Measurements from ENCODE around the gene PCSK5.

The PCSK5 gene

GRCh38 chr9:75909776-75910175 lies 19.3 kb downstream of the PCSK5 start:
- Histone ChIP-seq H3K4me3 (no peak overlapping the region), H3K36me3 (no peaks in the 10 kb centered on the region), H3K4me1 (no peaks in the 10 kb centered on the region), H3K4me2 (no peak overlapping the region), H4K20me1 (no peaks in the 10 kb centered on the region), H3K9me3 (replicated peaks in 1 of 11) (no peaks in the 10 kb centered on the region; a peak in 1 of 22 replicates), H3K9ac (no peak overlapping the region), H3K27me3 (no peaks in the 10 kb centered on the region), H3K27ac (no peak overlapping the region)
- no peak for TF ChIP-seq Cebpa-rat (IDR thresholded peaks at IDR 0.05)

DNA sequence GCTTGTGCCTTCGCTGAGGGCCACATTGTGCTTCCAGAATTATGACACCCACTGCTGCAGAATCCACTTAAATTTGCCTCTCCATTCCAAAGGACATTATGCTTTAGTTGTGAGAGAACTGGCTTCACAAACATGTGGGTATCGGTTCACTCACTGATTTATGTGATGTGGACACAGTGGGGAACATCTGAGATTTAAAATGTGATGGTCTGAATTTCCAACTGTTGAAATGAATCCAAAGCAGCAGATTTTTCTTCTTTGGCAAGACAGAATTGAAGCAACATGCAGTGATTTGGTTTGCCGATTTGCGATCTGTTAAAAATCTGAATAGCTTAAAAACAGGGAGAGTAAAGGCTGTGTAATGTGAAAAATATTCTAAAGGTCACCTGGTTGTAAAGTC lies 20.3 kb downstream of the PCSK5 start:
- H3K4me1 ChIP-seq, result no peaks in the 10 kb centered on the region
- H3K9me3 ChIP-seq (replicated peaks in 1 of 11), result no peaks in the 10 kb centered on the region
- no peak overlapping the region for H3K9ac ChIP-seq
- H3K4me2 ChIP-seq, result no peak overlapping the region
- no peaks in the 10 kb centered on the region for H4K20me1 ChIP-seq
- no peaks in the 10 kb centered on the region for H3K36me3 ChIP-seq
- TF ChIP-seq Cebpa-rat (IDR thresholded peaks at IDR 0.05), result no peak
- no peak overlapping the region for H3K4me3 ChIP-seq
- no peaks in the 10 kb centered on the region for H3K27me3 ChIP-seq
- H3K27ac ChIP-seq, result no peak overlapping the region

- Histone ChIP-seq H3K9me3 (replicated peaks in 1 of 11) (no peaks in the 10 kb centered on the region), H3K27ac (no peak overlapping the region), H4K20me1 (no peaks in the 10 kb centered on the region), H3K36me3 (no peaks in the 10 kb centered on the region), H3K9ac (no peak overlapping the region), H3K4me1 (no peaks in the 10 kb centered on the region), H3K4me3 (no peak overlapping the region), H3K27me3 (no peaks in the 10 kb centered on the region), H3K4me2 (no peak overlapping the region)
- TF ChIP-seq Cebpa-rat (IDR thresholded peaks at IDR 0.05), result no peak
Measured at GRCh38 chr9:75911390-75911789, 20.9 kb downstream of the PCSK5 start.

DNA sequence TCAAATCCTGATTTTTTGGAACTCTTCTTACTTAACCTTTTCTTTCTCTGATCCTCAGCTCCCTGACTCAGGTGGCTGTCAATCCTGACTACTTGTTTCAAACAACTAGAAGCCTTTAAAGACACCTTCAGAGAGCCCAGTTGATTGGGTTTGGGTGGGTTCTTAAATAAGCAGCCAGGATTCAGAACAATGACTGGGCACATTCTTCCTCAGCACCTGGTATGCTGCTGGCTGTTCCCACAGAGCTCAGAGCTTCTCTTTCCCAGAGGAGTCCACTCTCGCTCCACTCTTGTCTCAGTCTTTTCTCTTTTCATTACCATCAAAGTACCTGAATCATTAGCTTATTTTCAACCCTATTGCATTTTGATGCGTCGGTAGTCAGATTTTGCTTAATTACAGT lies 22.5 kb downstream of the PCSK5 start:
- no peak overlapping the region for H3K4me2 ChIP-seq
- no peaks in the 10 kb centered on the region for H3K36me3 ChIP-seq
- H3K9ac ChIP-seq, result no peak overlapping the region
- H3K27me3 ChIP-seq, result no peaks in the 10 kb centered on the region
- no peak for TF ChIP-seq Cebpa-rat (IDR thresholded peaks at IDR 0.05)
- H3K4me1 ChIP-seq, result no peaks in the 10 kb centered on the region
- H4K20me1 ChIP-seq, result no peaks in the 10 kb centered on the region
- H3K9me3 ChIP-seq (replicated peaks in 1 of 11), result no peaks in the 10 kb centered on the region
- H3K27ac ChIP-seq, result no peak overlapping the region
- no peak overlapping the region for H3K4me3 ChIP-seq

GRCh38 chr9:75914002-75914401 lies 23.5 kb downstream of the PCSK5 start:
- H3K4me1 ChIP-seq, result no peaks in the 10 kb centered on the region
- no peak overlapping the region for H3K9ac ChIP-seq
- no peaks in the 10 kb centered on the region for H3K36me3 ChIP-seq
- no peak overlapping the region for H3K4me3 ChIP-seq
- no peak for TF ChIP-seq Cebpa-rat (IDR thresholded peaks at IDR 0.05)
- H3K27ac ChIP-seq, result no peak overlapping the region
- no peaks in the 10 kb centered on the region for H4K20me1 ChIP-seq
- H3K27me3 ChIP-seq, result no peaks in the 10 kb centered on the region
- no peaks in the 10 kb centered on the region for H3K9me3 ChIP-seq (replicated peaks in 1 of 11)
- no peak overlapping the region for H3K4me2 ChIP-seq

GRCh38 chr9:75914883-75915452 lies 24.5 kb downstream of the PCSK5 start:
- Histone ChIP-seq H3K36me3 (no peaks in the 10 kb centered on the region), H3K9ac (no peak overlapping the region), H3K9me3 (replicated peaks in 1 of 11) (no peaks in the 10 kb centered on the region), H3K27ac (no peak overlapping the region), H3K4me2 (no peak overlapping the region), H3K27me3 (no peaks in the 10 kb centered on the region), H3K4me1 (no peaks in the 10 kb centered on the region), H4K20me1 (no peaks in the 10 kb centered on the region), H3K4me3 (no peak overlapping the region)
- TF ChIP-seq Cebpa-rat (IDR thresholded peaks at IDR 0.05), result no peak

GRCh38 chr9:75918154-75918553 lies 27.7 kb downstream of the PCSK5 start:
- H3K36me3 ChIP-seq, result no peaks in the 10 kb centered on the region
- no peak overlapping the region for H3K27ac ChIP-seq
- H3K9ac ChIP-seq, result no peak overlapping the region
- TF ChIP-seq Cebpa-rat (IDR thresholded peaks at IDR 0.05), result no peak
- H3K4me1 ChIP-seq, result no peaks in the 10 kb centered on the region
- no peaks in the 10 kb centered on the region for H3K27me3 ChIP-seq
- no peak overlapping the region for H3K4me2 ChIP-seq
- H3K4me3 ChIP-seq, result no peak overlapping the region
- no peaks in the 10 kb centered on the region for H3K9me3 ChIP-seq (replicated peaks in 1 of 11)
- H4K20me1 ChIP-seq, result no peaks in the 10 kb centered on the region

DNA sequence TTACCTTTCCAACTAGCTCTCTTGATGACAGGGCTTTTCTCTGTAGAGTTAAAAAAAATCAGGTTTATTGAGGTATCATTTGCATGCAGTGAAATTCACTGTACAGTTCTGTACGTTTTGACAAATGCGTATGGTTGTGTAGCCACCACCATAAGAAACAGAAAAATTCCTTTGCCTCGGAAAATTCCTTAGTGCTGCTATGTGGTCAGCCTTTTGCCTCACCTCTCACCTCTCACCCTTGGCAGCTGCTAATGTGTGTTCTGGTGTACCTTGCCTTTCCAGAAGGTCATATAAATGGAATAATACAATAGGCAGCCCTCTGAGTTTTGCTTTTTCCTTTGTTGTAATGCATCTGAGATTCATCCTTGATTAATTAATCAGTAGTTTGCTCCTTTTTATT lies 28.4 kb downstream of the PCSK5 start:
- H3K4me1 ChIP-seq, result no peaks in the 10 kb centered on the region
- no peaks in the 10 kb centered on the region for H3K27me3 ChIP-seq
- H4K20me1 ChIP-seq, result no peaks in the 10 kb centered on the region
- TF ChIP-seq Cebpa-rat (IDR thresholded peaks at IDR 0.05), result no peak
- no peak overlapping the region for H3K4me3 ChIP-seq
- no peaks in the 10 kb centered on the region for H3K36me3 ChIP-seq
- no peaks in the 10 kb centered on the region for H3K9me3 ChIP-seq (replicated peaks in 1 of 11)
- H3K9ac ChIP-seq, result no peak overlapping the region
- H3K4me2 ChIP-seq, result no peak overlapping the region
- H3K27ac ChIP-seq, result no peak overlapping the region

DNA sequence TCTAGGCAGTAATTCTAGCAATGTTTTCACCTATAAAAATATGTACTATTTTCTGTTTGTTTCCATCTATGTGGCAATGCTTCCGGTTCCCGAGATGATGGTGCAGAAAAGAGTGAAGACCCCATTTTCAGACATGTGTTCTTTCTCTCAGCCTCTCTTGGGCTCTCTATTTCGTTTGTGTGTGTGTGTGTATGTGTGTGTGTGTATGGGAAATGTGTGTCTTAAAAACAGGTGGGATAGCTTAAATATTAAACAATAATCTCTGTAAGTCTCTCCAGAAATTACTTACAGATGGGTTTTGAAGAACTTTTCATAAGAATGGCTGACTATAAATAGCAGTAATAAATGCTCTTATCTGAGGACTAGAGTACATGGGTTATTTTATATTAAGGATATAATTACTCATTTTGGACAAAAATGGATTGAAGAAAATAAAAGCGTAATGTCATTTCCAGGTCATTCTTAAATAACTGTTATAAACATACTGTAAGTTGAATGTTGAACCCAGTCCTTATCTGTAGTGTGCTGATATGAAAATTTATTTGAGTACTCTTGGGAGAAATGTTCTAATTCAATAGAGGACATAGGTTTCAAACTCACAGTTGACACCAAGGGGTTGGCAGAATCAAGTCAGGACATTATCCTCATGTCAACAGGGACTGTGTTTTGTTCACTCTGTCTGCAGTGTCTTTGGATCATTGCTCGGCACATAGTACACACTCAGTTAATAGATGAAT lies 31.1 kb downstream of the PCSK5 start:
- Histone ChIP-seq H3K4me1 (no peaks in the 10 kb centered on the region), H4K20me1 (no peaks in the 10 kb centered on the region)

DNA sequence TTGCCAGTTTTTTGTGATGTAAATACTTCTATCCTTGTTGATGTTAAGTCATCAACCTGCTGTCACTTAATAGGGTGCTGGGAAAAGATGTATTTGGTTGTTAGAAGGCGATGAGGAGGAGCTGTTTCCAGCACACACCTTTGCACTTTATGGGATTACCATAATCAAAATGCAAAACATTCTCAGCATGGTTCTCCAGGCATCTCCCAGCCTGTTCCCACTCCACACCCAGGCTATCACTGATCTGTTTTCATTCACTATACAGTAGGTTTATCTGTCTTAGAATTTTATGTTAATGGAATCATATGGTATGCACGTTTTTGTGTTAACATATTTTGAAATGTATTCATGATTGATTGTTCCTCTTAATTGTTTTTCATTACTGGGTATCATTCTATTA lies 35.9 kb downstream of the PCSK5 start:
- H3K9me3 ChIP-seq (replicated peaks in 1 of 11), result no peaks in the 10 kb centered on the region
- H3K27ac ChIP-seq, result no peak overlapping the region
- H3K4me2 ChIP-seq, result no peak overlapping the region
- no peak overlapping the region for H3K9ac ChIP-seq
- H4K20me1 ChIP-seq, result no peaks in the 10 kb centered on the region
- no peaks in the 10 kb centered on the region for H3K36me3 ChIP-seq
- TF ChIP-seq Cebpa-rat (IDR thresholded peaks at IDR 0.05), result no peak
- no peaks in the 10 kb centered on the region for H3K27me3 ChIP-seq
- no peak overlapping the region for H3K4me3 ChIP-seq
- H3K4me1 ChIP-seq, result no peaks in the 10 kb centered on the region

More for the DNA sequence above, 31.1 kb downstream of the PCSK5 start:
- no peak overlapping the region for H3K9ac ChIP-seq
- H3K27ac ChIP-seq, result no peak overlapping the region
- no peak for TF ChIP-seq Cebpa-rat (IDR thresholded peaks at IDR 0.05)
- H3K36me3 ChIP-seq, result no peaks in the 10 kb centered on the region
- no peak overlapping the region for H3K4me3 ChIP-seq
- H3K27me3 ChIP-seq, result no peaks in the 10 kb centered on the region
- H3K9me3 ChIP-seq (replicated peaks in 1 of 11), result no peaks in the 10 kb centered on the region
- no peak overlapping the region for H3K4me2 ChIP-seq
